GM19395 (cell line): ENCODE measurements around the gene C1QTNF3.

Experiments
- ATAC-seq: cut with Tn5 transposase; IDR thresholded peaks from one replicate; pipeline ENCODE4 v1.9.1; 2021; ENCODE audit warnings: mild to moderate bottlenecking, moderate library complexity; ENCODE audit not compliant: unreplicated experiment

C1QTNF3 gene

GRCh38 chr5:34002629-34003328 is 40.2 kb downstream of the C1QTNF3 start:
- ATAC-seq = no peak

- ATAC-seq = no peak
These were observed 41.7 kb downstream of the C1QTNF3 start for GRCh38 chr5:34001241-34001841.

GRCh38 chr5:33999978-34000377 is 43.0 kb downstream of the C1QTNF3 start:
- ATAC-seq = no peak

GRCh38 chr5:33997331-33997983 is 45.6 kb downstream of the C1QTNF3 start:
- ATAC-seq = peak; percentile 74

- no peak for ATAC-seq
These were observed 47.1 kb downstream of the C1QTNF3 start for GRCh38 chr5:33995865-33996264.

GRCh38 chr5:33994845-33995244 is 48.2 kb downstream of the C1QTNF3 start:
- ATAC-seq = no peak

GRCh38 chr5:33992864-33993263 is 50.1 kb downstream of the C1QTNF3 start:
- no peak for ATAC-seq

GRCh38 chr5:33985447-33985846 is 57.6 kb downstream of the C1QTNF3 start:
- ATAC-seq = no peak

GRCh38 chr5:33984671-33985124 is 58.3 kb downstream of the C1QTNF3 start, which contains the start of gene SLC45A2:
TSS of gene SLC45A2 (minus strand) at chr5:33984693. CDS start at chr5:33984583, 110 bp downstream.
- ATAC-seq = no peak

- ATAC-seq = no peak
These were observed 58.8 kb downstream of the C1QTNF3 start for GRCh38 chr5:33984178-33984577.

GRCh38 chr5:33981408-33982162 is 61.4 kb downstream of the C1QTNF3 start:
- ATAC-seq = no peak

GRCh38 chr5:33980030-33980429 is 63.0 kb downstream of the C1QTNF3 start:
- ATAC-seq = no peak

GRCh38 chr5:33978306-33978705 is 64.7 kb downstream of the C1QTNF3 start:
- ATAC-seq = no peak

GRCh38 chr5:33976307-33976706 is 66.7 kb downstream of the C1QTNF3 start:
- no peak for ATAC-seq

GRCh38 chr5:33975852-33976251 is 67.2 kb downstream of the C1QTNF3 start:
- ATAC-seq = no peak

- ATAC-seq = peak; percentile 63
These were observed 69.7 kb downstream of the C1QTNF3 start for GRCh38 chr5:33973271-33973670.

- ATAC-seq = peak; percentile 73
These were observed 73.2 kb downstream of the C1QTNF3 start for GRCh38 chr5:33969572-33970452.

- no peak for ATAC-seq
These were observed 74.6 kb downstream of the C1QTNF3 start for GRCh38 chr5:33968211-33969005.
